ENCODE data around the gene ACTR3. TPM values are rescaled to one million over a fixed set of nuclear protein-coding genes. Genes with fewer than 3 reads are reported as not detected.

Gene ACTR3
- total and polyA plus RNA-seq, 2 donors (not counting 1 experiment from before 2014, with no cell fraction given), result 64.3 to 249 TPM

DNA sequence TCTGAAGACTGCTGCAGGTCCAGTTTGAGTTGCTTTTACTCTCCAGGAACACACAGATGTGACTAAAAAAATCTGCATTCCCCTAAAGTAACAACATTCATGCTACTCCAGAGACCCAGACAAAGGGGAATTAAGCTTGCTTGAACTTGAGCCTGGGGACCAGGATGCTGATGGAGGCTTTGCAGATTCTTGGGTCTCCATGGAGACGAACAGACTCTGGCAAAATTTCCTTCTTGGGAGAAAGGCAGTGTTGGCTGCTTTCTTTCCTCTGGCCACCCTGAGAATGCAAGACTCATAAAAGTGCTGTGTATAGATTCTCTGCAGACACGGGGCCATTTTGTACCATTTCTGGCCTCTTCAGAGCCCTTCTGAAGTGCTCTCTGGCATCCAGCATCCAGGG lies 112.0 kb downstream of the ACTR3 start:
- ChIA-PET POLR2A (no interaction called here), CTCF (no interaction called here)
- Mint-ChIP-seq H3K27ac (no peak overlapping the region), H3K4me3 (no peak overlapping the region), H3K4me1 (no peaks in the 10 kb centered on the region), H3K9me3 (ENCODE audit: insufficient read depth) (no peaks in the 10 kb centered on the region), H3K27me3 (peaks cover 14% of the 10 kb centered on the region)
- no peak overlapping the region for H3K4me2 ChIP-seq (replicated peaks; ENCODE audit: low read depth, low read length, poor library complexity, severe bottlenecking)
- ATAC-seq (ENCODE audit: low read depth) (no peak), DNase-seq (no peak)
- 92% methylated on average over 2 of the region's 2 CpGs for WGBS (ENCODE audit: insufficient coverage)
- H3K9ac ChIP-seq (ENCODE audit: low read length), result no peak overlapping the region
- H4K20me1 ChIP-seq (ENCODE audit: control insufficient read depth, insufficient read depth, low read length, poor library complexity, severe bottlenecking), result no peaks in the 10 kb centered on the region
- no peak overlapping the region for H3K4me3 ChIP-seq (ENCODE audit: control extremely low read depth in 1 of 5, extremely low read depth in 1 of 5, insufficient read depth in 1 of 5, low read depth in 2 of 5, low read length in 4 of 5)
- H3K4me1 ChIP-seq (ENCODE audit: control insufficient read depth in 2 of 2, insufficient read depth in 2 of 2, low read length in 2 of 2), result no peaks in the 10 kb centered on the region
- H2AFZ ChIP-seq (ENCODE audit: insufficient read depth, low read depth, low read length, poor library complexity, severe bottlenecking), result no peak overlapping the region
- H3K9me3 ChIP-seq (ENCODE audit: control extremely low read depth in 1 of 3, control insufficient read depth in 2 of 3, insufficient read depth in 1 of 3, low read length in 2 of 3), result peaks cover 0 to 8% (median 0%) of the 10 kb centered on the region in 3 donors
- H3K27ac ChIP-seq (ENCODE audit: low read length in 2 of 2), result no peak overlapping the region
- H3K27me3 ChIP-seq (replicated peaks in 1 of 4; ENCODE audit: control extremely low read depth in 1 of 4, control insufficient read depth in 3 of 4, insufficient read depth in 4 of 4, low read length in 3 of 4), result peaks cover 0 to 3% (median 0%) of the 10 kb centered on the region in 4 experiments
- H3K79me2 ChIP-seq (ENCODE audit: control insufficient read depth, insufficient read depth, low read length), result no peaks in the 10 kb centered on the region
- TF ChIP-seq EZH2 (IDR thresholded peaks at IDR 0.05; ENCODE audit: borderline replicate concordance, insufficient read depth, low read depth, low read length, poor library complexity, severe bottlenecking), result no peak
- TF ChIP-seq, protein P1, sequence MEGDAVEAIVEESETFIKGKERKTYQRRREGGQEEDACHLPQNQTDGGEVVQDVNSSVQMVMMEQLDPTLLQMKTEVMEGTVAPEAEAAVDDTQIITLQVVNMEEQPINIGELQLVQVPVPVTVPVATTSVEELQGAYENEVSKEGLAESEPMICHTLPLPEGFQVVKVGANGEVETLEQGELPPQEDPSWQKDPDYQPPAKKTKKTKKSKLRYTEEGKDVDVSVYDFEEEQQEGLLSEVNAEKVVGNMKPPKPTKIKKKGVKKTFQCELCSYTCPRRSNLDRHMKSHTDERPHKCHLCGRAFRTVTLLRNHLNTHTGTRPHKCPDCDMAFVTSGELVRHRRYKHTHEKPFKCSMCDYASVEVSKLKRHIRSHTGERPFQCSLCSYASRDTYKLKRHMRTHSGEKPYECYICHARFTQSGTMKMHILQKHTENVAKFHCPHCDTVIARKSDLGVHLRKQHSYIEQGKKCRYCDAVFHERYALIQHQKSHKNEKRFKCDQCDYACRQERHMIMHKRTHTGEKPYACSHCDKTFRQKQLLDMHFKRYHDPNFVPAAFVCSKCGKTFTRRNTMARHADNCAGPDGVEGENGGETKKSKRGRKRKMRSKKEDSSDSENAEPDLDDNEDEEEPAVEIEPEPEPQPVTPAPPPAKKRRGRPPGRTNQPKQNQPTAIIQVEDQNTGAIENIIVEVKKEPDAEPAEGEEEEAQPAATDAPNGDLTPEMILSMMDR (IDR thresholded peaks at IDR 0.05), result no peak
- intact Hi-C loops (cut with micrococcal nuclease), result no loop called here
- H3K36me3 ChIP-seq (replicated peaks in 1 of 2; ENCODE audit: control extremely low read depth in 1 of 2, control insufficient read depth in 1 of 2, extremely low read depth in 1 of 2, insufficient read depth in 2 of 2, low read length in 1 of 2), result no peaks in the 10 kb centered on the region

DNA sequence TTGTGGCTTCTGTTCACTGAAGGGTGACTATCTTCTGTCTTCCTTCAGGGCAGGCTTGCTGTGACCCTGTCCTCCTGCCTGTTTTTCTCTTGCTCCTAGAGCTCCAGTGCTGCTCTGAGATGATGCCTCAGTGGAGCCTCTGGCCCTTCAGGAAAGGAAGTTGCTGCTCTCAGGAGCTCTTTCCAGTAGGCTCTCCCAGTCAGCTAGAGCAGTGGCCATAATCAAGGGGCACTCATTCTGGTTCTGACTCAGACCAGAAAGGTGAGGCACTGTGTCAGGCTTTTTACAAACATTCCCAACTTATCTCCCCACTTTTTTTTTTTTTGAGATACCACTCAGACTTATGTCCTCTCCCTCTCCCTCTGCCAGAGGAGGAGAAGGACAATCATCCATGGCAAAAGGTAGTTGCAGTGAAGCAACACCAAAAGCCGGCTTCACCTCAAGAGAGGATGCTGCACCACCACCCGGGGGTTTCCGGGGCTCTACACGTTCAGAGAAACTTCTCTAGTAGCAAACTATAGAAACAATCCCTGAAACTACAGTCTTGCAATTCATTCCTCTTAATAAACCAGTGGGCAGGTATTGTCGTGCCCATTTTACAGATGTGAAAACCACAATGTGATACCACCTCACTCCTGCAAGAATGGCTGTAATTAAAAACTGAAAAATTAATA lies 115.4 kb downstream of the ACTR3 start:
- Mint-ChIP-seq H3K27me3 (peaks cover 10% of the 10 kb centered on the region), H3K9me3 (ENCODE audit: insufficient read depth) (no peaks in the 10 kb centered on the region), H3K4me3 (no peak overlapping the region), H3K27ac (no peak overlapping the region), H3K4me1 (no peaks in the 10 kb centered on the region)
- no peaks in the 10 kb centered on the region for H4K20me1 ChIP-seq (ENCODE audit: control insufficient read depth, insufficient read depth, low read length, poor library complexity, severe bottlenecking)
- no peak overlapping the region for H3K4me3 ChIP-seq (ENCODE audit: control extremely low read depth in 1 of 5, extremely low read depth in 1 of 5, insufficient read depth in 1 of 5, low read depth in 2 of 5, low read length in 4 of 5)
- DNase-seq, result no peak
- H3K27me3 ChIP-seq (replicated peaks in 1 of 4; ENCODE audit: control extremely low read depth in 1 of 4, control insufficient read depth in 3 of 4, insufficient read depth in 4 of 4, low read length in 3 of 4), result no peaks in the 10 kb centered on the region
- no peaks in the 10 kb centered on the region for H3K36me3 ChIP-seq (replicated peaks in 1 of 2; ENCODE audit: control extremely low read depth in 1 of 2, control insufficient read depth in 1 of 2, extremely low read depth in 1 of 2, insufficient read depth in 2 of 2, low read length in 1 of 2)
- H3K9ac ChIP-seq (ENCODE audit: low read length), result no peak overlapping the region
- intact Hi-C loops (cut with micrococcal nuclease), result no loop called here
- H3K4me2 ChIP-seq (replicated peaks; ENCODE audit: low read depth, low read length, poor library complexity, severe bottlenecking), result no peak overlapping the region
- no peak overlapping the region for H2AFZ ChIP-seq (ENCODE audit: insufficient read depth, low read depth, low read length, poor library complexity, severe bottlenecking)
- H3K9me3 ChIP-seq (ENCODE audit: control extremely low read depth in 1 of 3, control insufficient read depth in 2 of 3, insufficient read depth in 1 of 3, low read length in 2 of 3), result peaks cover 0 to 8% (median 0%) of the 10 kb centered on the region in 3 donors
- ChIA-PET POLR2A (no interaction called here), CTCF (no interaction called here)
- 87% methylated on average over 4 of the region's 5 CpGs for WGBS (ENCODE audit: insufficient coverage)
- no peak for TF ChIP-seq EZH2 (IDR thresholded peaks at IDR 0.05; ENCODE audit: borderline replicate concordance, insufficient read depth, low read depth, low read length, poor library complexity, severe bottlenecking)
- TF ChIP-seq, protein P1 (IDR thresholded peaks at IDR 0.05), result no peak
- no peaks in the 10 kb centered on the region for H3K79me2 ChIP-seq (ENCODE audit: control insufficient read depth, insufficient read depth, low read length)
- no peak overlapping the region for H3K27ac ChIP-seq (ENCODE audit: low read length in 2 of 2)
- no peaks in the 10 kb centered on the region for H3K4me1 ChIP-seq (ENCODE audit: control insufficient read depth in 2 of 2, insufficient read depth in 2 of 2, low read length in 2 of 2)
- no peak for ATAC-seq (ENCODE audit: low read depth)
